ENCODE results near the gene HS6ST3. TPM values are rescaled to one million over a fixed set of nuclear protein-coding genes. Genes with fewer than 3 reads are reported as not detected.
A peak's percentile ranks its signal among the peaks of the same experiment; 100 is the strongest.

HS6ST3 gene
- total RNA-seq, 4 donors from 2014 or later: 0.16 to 0.27 TPM; not detected in 2

GRCh38 chr13:96090240-96091101 is 564 bp downstream of the HS6ST3 start:
- H3K36me3 ChIP-seq: no peaks in the 10 kb centered on the region
- H3K9me3 ChIP-seq: no peaks in the 10 kb centered on the region
- no peak for DNase-seq
- TF ChIP-seq CTCF (IDR thresholded peaks at IDR 0.05): no peak
- TF ChIP-seq POLR2A (IDR thresholded peaks at IDR 0.05): no peak
- TF ChIP-seq EP300 (IDR thresholded peaks at IDR 0.05; ENCODE audit: low read depth): no peak
- no peak for TF ChIP-seq POLR2AphosphoS5 (IDR thresholded peaks at IDR 0.05)
- in situ Hi-C loops (cut with MboI; ENCODE audit: low pct_ligation_motif_present in 1 of 4, low pct_unique_long_range_greater_than_20kb in 1 of 4, low sequenced_read_pairs in 3 of 4): no loop called here
- peaks cover 3 to 10% (median 6%) of the 10 kb centered on the region in 4 donors for H3K4me1 ChIP-seq
- intact Hi-C loops (cut with DNase I; ENCODE audit: low total_unique reads): no loop called here
- H3K27ac ChIP-seq: no peak overlapping the region
- peaks cover 85% of the 10 kb centered on the region for H3K27me3 ChIP-seq
- H3K4me3 ChIP-seq: peak overlapping the region in 3 of 4 donors; percentile 22 to 57 (median 33)
- WGBS, 2 donors (ENCODE audit: low coverage in 1 of 2): 0% methylated on average over 67 of the region's 133 CpGs; no CpG with 5 or more reads in 1 of the 2 donors

GRCh38 chr13:96091164-96092117 is 1.5 kb downstream of the HS6ST3 start:
- TF ChIP-seq POLR2A (IDR thresholded peaks at IDR 0.05): no peak
- no peak for DNase-seq
- peak overlapping the region in 3 of 4 donors; percentile 18 to 57 (median 33) for H3K4me3 ChIP-seq
- H3K4me1 ChIP-seq: peaks cover 3 to 10% (median 6%) of the 10 kb centered on the region in 4 donors
- no peaks in the 10 kb centered on the region for H3K36me3 ChIP-seq
- 0 to 6% methylated on average over 1 to 54 of the region's 57 CpGs for WGBS, 2 donors (ENCODE audit: low coverage in 1 of 2)
- in situ Hi-C loops (cut with MboI; ENCODE audit: low pct_ligation_motif_present in 1 of 4, low pct_unique_long_range_greater_than_20kb in 1 of 4, low sequenced_read_pairs in 3 of 4): no loop called here
- no peak overlapping the region for H3K27ac ChIP-seq
- peaks cover 87% of the 10 kb centered on the region for H3K27me3 ChIP-seq
- intact Hi-C loops (cut with DNase I; ENCODE audit: low total_unique reads): no loop called here
- H3K9me3 ChIP-seq: no peaks in the 10 kb centered on the region

- Histone ChIP-seq H3K4me1 (peaks cover 3 to 10% (median 6%) of the 10 kb centered on the region in 4 donors), H3K27ac (no peak overlapping the region), H3K27me3 (peaks cover 70% of the 10 kb centered on the region), H3K9me3 (no peaks in the 10 kb centered on the region), H3K36me3 (no peaks in the 10 kb centered on the region), H3K4me3 (no peak overlapping the region)
- in situ Hi-C loops (cut with MboI; ENCODE audit: low pct_ligation_motif_present in 1 of 4, low pct_unique_long_range_greater_than_20kb in 1 of 4, low sequenced_read_pairs in 3 of 4) (no loop called here), intact Hi-C loops (cut with DNase I; ENCODE audit: low total_unique reads) (no loop called here)
- no peak for DNase-seq
- no peak for TF ChIP-seq POLR2AphosphoS5 (IDR thresholded peaks at IDR 0.05)
- no peak for TF ChIP-seq CTCF (IDR thresholded peaks at IDR 0.05)
- no peak for TF ChIP-seq EP300 (IDR thresholded peaks at IDR 0.05; ENCODE audit: low read depth)
- no peak for TF ChIP-seq POLR2A (IDR thresholded peaks at IDR 0.05)
These were observed 3.5 kb downstream of the HS6ST3 start for GRCh38 chr13:96093296-96094006.

- Histone ChIP-seq H3K27ac (no peak overlapping the region), H3K27me3 (peaks cover 10% of the 10 kb centered on the region), H3K36me3 (no peaks in the 10 kb centered on the region), H3K9me3 (no peaks in the 10 kb centered on the region), H3K4me1 (no peaks in the 10 kb centered on the region), H3K4me3 (no peak overlapping the region)
- no peak for DNase-seq
- 74 to 81% methylated on average over 4 of the region's 4 CpGs for WGBS, 2 donors (ENCODE audit: low coverage in 1 of 2)
- in situ Hi-C loops (cut with MboI; ENCODE audit: low pct_ligation_motif_present in 1 of 4, low pct_unique_long_range_greater_than_20kb in 1 of 4, low sequenced_read_pairs in 3 of 4): no loop called here
- TF ChIP-seq POLR2A (IDR thresholded peaks at IDR 0.05) (no peak), CTCF (IDR thresholded peaks at IDR 0.05) (no peak), POLR2AphosphoS5 (IDR thresholded peaks at IDR 0.05) (no peak), EP300 (IDR thresholded peaks at IDR 0.05; ENCODE audit: low read depth) (no peak)
- intact Hi-C loops (cut with DNase I; ENCODE audit: low total_unique reads): no loop called here
These were observed 10.7 kb downstream of the HS6ST3 start for GRCh38 chr13:96100457-96101220.

Data from transverse colon (tissue), 4 donors.